ENCODE measurements around the gene GUSB. TPM values are rescaled to one million over a fixed set of nuclear protein-coding genes. Genes with fewer than 3 reads are reported as not detected.

GUSB gene
- total and polyA plus RNA-seq, 2 donors (not counting 3 experiments of a cell fraction or from before 2014, with no cell fraction given): 55.7 to 107 TPM

DNA sequence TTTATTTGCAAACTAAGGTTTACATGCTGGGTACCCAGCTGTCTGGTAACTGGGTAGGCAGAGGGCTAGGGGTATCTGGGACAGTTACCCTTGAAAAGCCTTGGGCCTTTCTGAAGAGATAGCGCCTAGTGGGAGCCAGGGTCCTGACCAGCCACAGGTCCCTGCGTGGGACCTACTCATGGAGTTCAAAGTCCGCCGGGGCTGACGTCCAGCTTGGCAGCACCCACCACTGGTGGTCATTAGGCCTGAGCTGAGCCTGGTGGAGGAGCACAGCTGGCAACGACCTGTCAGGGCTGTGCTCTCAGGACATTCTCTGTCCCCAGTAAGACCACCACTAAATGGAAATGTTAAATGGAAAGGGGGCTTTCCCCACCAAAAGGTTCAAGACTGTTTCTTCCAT is 20.0 kb downstream of the GUSB start:
- no peaks in the 10 kb centered on the region for H3K4me1 ChIP-seq (ENCODE audit: control insufficient read depth, extremely low read depth, insufficient read depth, low read length)
- H3K79me2 ChIP-seq (ENCODE audit: control insufficient read depth, insufficient read depth, low read length): no peaks in the 10 kb centered on the region
- H3K27me3 ChIP-seq (ENCODE audit: control insufficient read depth in 2 of 2, insufficient read depth in 2 of 2, low read length in 2 of 2): no peaks in the 10 kb centered on the region
- dilution Hi-C loops (cut with MboI; ENCODE audit: extremely low pct_ligation_motif_present, low sequenced_read_pairs) (no loop called here), intact Hi-C loops (cut with micrococcal nuclease) (no loop called here)
- H3K9me3 ChIP-seq (replicated peaks; ENCODE audit: control insufficient read depth, insufficient read depth, low read length): no peaks in the 10 kb centered on the region
- DNase-seq (ENCODE audit: low read depth, low spot score): no peak
- CTCF ChIA-PET: no interaction called here
- BruUV-seq (replicated peaks): no TSS peak
- H4K20me1 ChIP-seq (replicated peaks; ENCODE audit: control insufficient read depth, extremely low read depth, insufficient read depth, low read length): no peaks in the 10 kb centered on the region
- POLR2A ChIA-PET: interaction anchor here (0.6 kb wide), 1 partner anchor 178 kb away, joined by 3 read pairs; no protein-coding TSS in a partner anchor
- no peaks in the 10 kb centered on the region for H3K9me1 ChIP-seq (replicated peaks; ENCODE audit: control insufficient read depth, extremely low read depth, insufficient read depth, low read length)
- no peak overlapping the region for H3K4me2 ChIP-seq (ENCODE audit: insufficient read depth, low read length)
- no peak for FAIRE-seq
- no peak overlapping the region for H3K4me3 ChIP-seq (replicated peaks in 1 of 3; ENCODE audit: insufficient read depth in 1 of 3, low read depth in 1 of 3, low read length in 3 of 3)
- peaks cover 16 to 27% of the 10 kb centered on the region in 2 experiments for H3K36me3 ChIP-seq (ENCODE audit: control insufficient read depth in 2 of 2, extremely low read depth in 1 of 2, insufficient read depth in 2 of 2, low read length in 2 of 2)
- H2AFZ ChIP-seq (ENCODE audit: low read depth, low read length): no peak overlapping the region
- no peak overlapping the region for H3K9ac ChIP-seq (replicated peaks; ENCODE audit: extremely low read depth, insufficient read depth, low read length)
- H3K27ac ChIP-seq (ENCODE audit: insufficient read depth, low read depth, low read length): no peak overlapping the region
- TF ChIP-seq, protein P1, sequence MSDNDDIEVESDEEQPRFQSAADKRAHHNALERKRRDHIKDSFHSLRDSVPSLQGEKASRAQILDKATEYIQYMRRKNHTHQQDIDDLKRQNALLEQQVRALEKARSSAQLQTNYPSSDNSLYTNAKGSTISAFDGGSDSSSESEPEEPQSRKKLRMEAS (IDR thresholded peaks at IDR 0.05; ENCODE audit: insufficient read depth, insufficient read length): no peak
- TF ChIP-seq POLR2AphosphoS5 (IDR thresholded peaks at IDR 0.05; ENCODE audit: insufficient read depth, low read depth, low read length) (no peak), FOS (IDR thresholded peaks at IDR 0.05; ENCODE audit: borderline replicate concordance, insufficient read depth, low read length) (no peak), POLR2A (IDR thresholded peaks at IDR 0.05; ENCODE audit: low read depth, low read length) (peak; percentile 19)

DNA sequence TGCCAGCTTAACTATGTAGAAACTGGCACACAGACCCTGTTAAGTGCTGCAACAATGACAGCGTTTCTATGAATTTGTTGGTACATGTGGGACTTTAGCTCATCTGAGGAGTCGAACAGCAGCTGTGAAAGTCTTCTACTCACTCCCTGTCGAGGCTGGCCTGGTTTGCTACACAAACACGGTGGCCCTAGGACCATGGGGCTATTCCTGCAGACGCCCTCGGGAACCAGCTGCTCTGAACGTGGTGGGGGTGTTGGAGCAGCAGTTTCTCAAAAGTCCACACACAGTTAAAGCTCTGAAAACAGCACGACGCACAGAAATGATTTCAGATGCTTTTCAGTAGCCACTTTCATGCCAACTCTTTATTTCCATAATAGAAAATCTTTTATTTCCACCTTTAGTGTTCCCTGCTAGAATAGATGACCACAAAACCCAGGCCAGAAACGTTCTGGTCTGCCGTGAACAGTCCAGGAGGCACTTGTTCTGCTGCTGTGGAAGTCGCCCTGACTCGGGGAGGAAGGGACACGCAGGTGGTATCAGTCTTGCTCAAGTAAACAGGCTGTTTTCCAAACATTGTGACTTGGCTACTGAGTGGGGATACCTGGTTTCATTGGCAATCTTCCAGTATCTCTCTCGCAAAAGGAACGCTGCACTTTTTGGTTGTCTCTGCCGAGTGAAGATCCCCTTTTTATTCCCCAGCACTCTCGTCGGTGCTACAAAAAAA is 21.5 kb downstream of the GUSB start:
- H3K9me3 ChIP-seq (replicated peaks; ENCODE audit: control insufficient read depth, insufficient read depth, low read length): no peaks in the 10 kb centered on the region
- no peak overlapping the region for H3K9ac ChIP-seq (replicated peaks; ENCODE audit: extremely low read depth, insufficient read depth, low read length)
- H2AFZ ChIP-seq (ENCODE audit: low read depth, low read length): no peak overlapping the region
- POLR2A ChIA-PET: no interaction called here
- no peaks in the 10 kb centered on the region for H3K9me1 ChIP-seq (replicated peaks; ENCODE audit: control insufficient read depth, extremely low read depth, insufficient read depth, low read length)
- intact Hi-C loops (cut with micrococcal nuclease): no loop called here
- no peaks in the 10 kb centered on the region for H3K27me3 ChIP-seq (ENCODE audit: control insufficient read depth in 2 of 2, insufficient read depth in 2 of 2, low read length in 2 of 2)
- no peaks in the 10 kb centered on the region for H3K4me1 ChIP-seq (ENCODE audit: control insufficient read depth, extremely low read depth, insufficient read depth, low read length)
- no peaks in the 10 kb centered on the region for H4K20me1 ChIP-seq (replicated peaks; ENCODE audit: control insufficient read depth, extremely low read depth, insufficient read depth, low read length)
- H3K27ac ChIP-seq (ENCODE audit: insufficient read depth, low read depth, low read length): no peak overlapping the region
- H3K79me2 ChIP-seq (ENCODE audit: control insufficient read depth, insufficient read depth, low read length): no peaks in the 10 kb centered on the region
- H3K4me2 ChIP-seq (ENCODE audit: insufficient read depth, low read length): no peak overlapping the region
- dilution Hi-C loops (cut with MboI; ENCODE audit: extremely low pct_ligation_motif_present, low sequenced_read_pairs): no loop called here
- H3K4me3 ChIP-seq (replicated peaks in 1 of 3; ENCODE audit: insufficient read depth in 1 of 3, low read depth in 1 of 3, low read length in 3 of 3): no peak overlapping the region
- FAIRE-seq (no peak), DNase-seq (ENCODE audit: low read depth, low spot score) (no peak)
- CTCF ChIA-PET: no interaction called here
- TF ChIP-seq MYC (IDR thresholded peaks at IDR 0.05; ENCODE audit: low read depth, low read length) (no peak), FOS (IDR thresholded peaks at IDR 0.05; ENCODE audit: borderline replicate concordance, insufficient read depth, low read length) (no peak), GATA2 (IDR thresholded peaks at IDR 0.05; ENCODE audit: insufficient read depth, insufficient read length, low read depth, low read length) (no peak), POLR2AphosphoS5 (IDR thresholded peaks at IDR 0.05; ENCODE audit: insufficient read depth, low read depth, low read length) (no peak), EZH2 (IDR thresholded peaks at IDR 0.05; ENCODE audit: borderline replicate concordance, low read depth, low read length, severe bottlenecking) (no peak)
- TF ChIP-seq, protein P1 (IDR thresholded peaks at IDR 0.05; ENCODE audit: insufficient read depth, insufficient read length): no peak
- TF ChIP-seq, protein P2, sequence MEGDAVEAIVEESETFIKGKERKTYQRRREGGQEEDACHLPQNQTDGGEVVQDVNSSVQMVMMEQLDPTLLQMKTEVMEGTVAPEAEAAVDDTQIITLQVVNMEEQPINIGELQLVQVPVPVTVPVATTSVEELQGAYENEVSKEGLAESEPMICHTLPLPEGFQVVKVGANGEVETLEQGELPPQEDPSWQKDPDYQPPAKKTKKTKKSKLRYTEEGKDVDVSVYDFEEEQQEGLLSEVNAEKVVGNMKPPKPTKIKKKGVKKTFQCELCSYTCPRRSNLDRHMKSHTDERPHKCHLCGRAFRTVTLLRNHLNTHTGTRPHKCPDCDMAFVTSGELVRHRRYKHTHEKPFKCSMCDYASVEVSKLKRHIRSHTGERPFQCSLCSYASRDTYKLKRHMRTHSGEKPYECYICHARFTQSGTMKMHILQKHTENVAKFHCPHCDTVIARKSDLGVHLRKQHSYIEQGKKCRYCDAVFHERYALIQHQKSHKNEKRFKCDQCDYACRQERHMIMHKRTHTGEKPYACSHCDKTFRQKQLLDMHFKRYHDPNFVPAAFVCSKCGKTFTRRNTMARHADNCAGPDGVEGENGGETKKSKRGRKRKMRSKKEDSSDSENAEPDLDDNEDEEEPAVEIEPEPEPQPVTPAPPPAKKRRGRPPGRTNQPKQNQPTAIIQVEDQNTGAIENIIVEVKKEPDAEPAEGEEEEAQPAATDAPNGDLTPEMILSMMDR (IDR thresholded peaks at IDR 0.05; ENCODE audit: extremely low read depth in 1 of 2, insufficient read depth in 1 of 2, low read depth in 1 of 2, low read length in 2 of 2): no peak
- no TSS peak for BruUV-seq (replicated peaks)
- peaks cover 16 to 25% of the 10 kb centered on the region in 2 experiments for H3K36me3 ChIP-seq (ENCODE audit: control insufficient read depth in 2 of 2, extremely low read depth in 1 of 2, insufficient read depth in 2 of 2, low read length in 2 of 2)
